Measurements from ENCODE around the gene EXT2.

- TF ChIP-seq, protein P1, sequence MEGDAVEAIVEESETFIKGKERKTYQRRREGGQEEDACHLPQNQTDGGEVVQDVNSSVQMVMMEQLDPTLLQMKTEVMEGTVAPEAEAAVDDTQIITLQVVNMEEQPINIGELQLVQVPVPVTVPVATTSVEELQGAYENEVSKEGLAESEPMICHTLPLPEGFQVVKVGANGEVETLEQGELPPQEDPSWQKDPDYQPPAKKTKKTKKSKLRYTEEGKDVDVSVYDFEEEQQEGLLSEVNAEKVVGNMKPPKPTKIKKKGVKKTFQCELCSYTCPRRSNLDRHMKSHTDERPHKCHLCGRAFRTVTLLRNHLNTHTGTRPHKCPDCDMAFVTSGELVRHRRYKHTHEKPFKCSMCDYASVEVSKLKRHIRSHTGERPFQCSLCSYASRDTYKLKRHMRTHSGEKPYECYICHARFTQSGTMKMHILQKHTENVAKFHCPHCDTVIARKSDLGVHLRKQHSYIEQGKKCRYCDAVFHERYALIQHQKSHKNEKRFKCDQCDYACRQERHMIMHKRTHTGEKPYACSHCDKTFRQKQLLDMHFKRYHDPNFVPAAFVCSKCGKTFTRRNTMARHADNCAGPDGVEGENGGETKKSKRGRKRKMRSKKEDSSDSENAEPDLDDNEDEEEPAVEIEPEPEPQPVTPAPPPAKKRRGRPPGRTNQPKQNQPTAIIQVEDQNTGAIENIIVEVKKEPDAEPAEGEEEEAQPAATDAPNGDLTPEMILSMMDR (IDR thresholded peaks at IDR 0.05): no peak
- TF ChIP-seq POLR2A (IDR thresholded peaks at IDR 0.05; ENCODE audit: low read depth): no peak
Observed at GRCh38 chr11:44146931-44147330, 51.5 kb downstream of the EXT2 start.
